Right cardiac atrium (tissue), 5 donors: ENCODE measurements around the gene ATP2A1. TPM values are rescaled to one million over a fixed set of nuclear protein-coding genes. Genes with fewer than 3 reads are reported as not detected.

Source experiments
- ATAC-seq, 2 donors: fragments of 200-7000 bp; cut with Tn5 transposase; one replicate each; pipeline versions ENCODE4 v1.8.0 to v1.9.1; 2020; ENCODE audit warnings: moderate library complexity in 2 of 2, mild to moderate bottlenecking in 1 of 2
- DNase-seq, 3 donors: peaks; one replicate each; pipeline ENCODE4 v3.0.0-alpha.2; 2020
- H3K27ac ChIP-seq: one replicate; pipeline ENCODE4 v1.5.1; 2013; ENCODE audit warnings: mild to moderate bottlenecking, low read length, control low read depth, moderate library complexity
- H3K27me3 ChIP-seq: one replicate; pipeline ENCODE4 v1.6.1; 2013; ENCODE audit not compliant: control insufficient read depth, insufficient read depth
- H3K4me1 ChIP-seq: one replicate; pipeline ENCODE4 v1.6.1; 2013; ENCODE audit warnings: low read length; ENCODE audit not compliant: control insufficient read depth, insufficient read depth
- H3K4me3 ChIP-seq: one replicate; pipeline ENCODE4 v1.5.1; 2013; ENCODE audit warnings: low read length, control low read depth
- H3K9me3 ChIP-seq: one replicate; pipeline ENCODE4 v1.6.1; 2013; ENCODE audit warnings: low read length; ENCODE audit not compliant: control insufficient read depth
- WGBS: extraction: QIAGEN DNeasy Blood & Tissue Kit; methylation state at CpG from one replicate; pipeline ENCODE4 v1.1.7; 2013; 5-methylcytosine and 5-hydroxymethylcytosine counted together
- intact Hi-C, 4 donors: fragments of 100-400 bp; cut with DNase I; formaldehyde crosslinking; loops; one replicate each; pipeline versions ENCODE4 v1.11.0 to v1.14.0; 2022 to 2023
- long read RNA-seq, 4 donors: library from polyadenylated mRNA; unstranded; transcript quantifications; one replicate each; pipeline ENCODE4 v2.0.0, GENCODE V29; 2020 to 2021
- polyA plus RNA-seq: library from polyadenylated mRNA; stranded (reverse); fragments of 200-250 nt; gene quantifications from one replicate; pipeline ENCODE4 v1.2.3, GENCODE V29; 2013
- total RNA-seq, 4 donors: library from RNA; stranded (reverse); fragmentation: NEBNext Ultra II Directional; extraction: Animal tissue kit (Norgen Biotek cat#: 25700); gene quantifications; one replicate each; pipeline ENCODE4 v1.2.1, GENCODE V29; 2021
- donor health status: healthy with polysubstance abuse.
- donor health status: DM: no; HTN: yes; CAD: no.
- donor health status: DM: no; HTN: no; CAD: no.
- donor health status: DM: no; HTN: yes; CAD: no; lungs with severe emphysema.
- donor health status: DM: yes; HTN: yes; CAD: no.

Gene ATP2A1
- under 1 TPM; 0.11 to 0.75 (median 0.58) TPM for total RNA-seq
- polyA plus RNA-seq, result 0.11 TPM
- long read RNA-seq, donor 1, partial matches to known transcripts, result 0 of 1 reads
- long read RNA-seq, donor 1, other reads (novel, unspliced or antisense), result 1 of 1 reads
- long read RNA-seq, donor 2, result 0 reads
- long read RNA-seq, donor 3, result 0 reads
- long read RNA-seq, donor 4, result 0 reads

GRCh38 chr16:28878083-28878926 lies at the start of gene ATP2A1:
TSS of gene ATP2A1 (plus strand) at chr16:28878488. CDS start at chr16:28878672, 184 bp downstream.
- no peak for ATAC-seq
- intact Hi-C loops, result loop anchor here in 2 of 4 donors (10.0 kb wide), 1 partner anchor 66 kb away; no protein-coding TSS in a partner anchor
- peak within 1 kb of the TSS; percentile 73 for H3K4me3 ChIP-seq
- 67% methylated on average over 25 of the region's 25 CpGs for WGBS
- no peak for DNase-seq
- no peak within 1 kb of the TSS for H3K27ac ChIP-seq
- H3K4me1 ChIP-seq, result peaks cover 3% of the 10 kb centered on the region
- H3K9me3 ChIP-seq, result no peaks in the 10 kb centered on the region
- H3K27me3 ChIP-seq, result no peaks in the 10 kb centered on the region

GRCh38 chr16:28829747-28830146 lies 48.5 kb upstream of the ATP2A1 start:
- Histone ChIP-seq H3K4me1 (no peaks in the 10 kb centered on the region), H3K4me3 (no peak overlapping the region), H3K27me3 (no peaks in the 10 kb centered on the region), H3K9me3 (no peaks in the 10 kb centered on the region), H3K27ac (no peak overlapping the region)
- ATAC-seq (no peak), DNase-seq (peak in 1 of 3 donors; percentile 54)
- intact Hi-C loops, result no loop called here
- WGBS, result 94% methylated on average over 13 of the region's 13 CpGs

- WGBS, result 88% methylated on average over 13 of the region's 13 CpGs
- H3K4me3 ChIP-seq, result no peak overlapping the region
- intact Hi-C loops, result no loop called here
- H3K9me3 ChIP-seq, result no peaks in the 10 kb centered on the region
- H3K27ac ChIP-seq, result no peak overlapping the region
- no peak for DNase-seq
- ATAC-seq, result no peak
- H3K4me1 ChIP-seq, result no peaks in the 10 kb centered on the region
- H3K27me3 ChIP-seq, result no peaks in the 10 kb centered on the region
These were observed 47.8 kb upstream of the ATP2A1 start for GRCh38 chr16:28830531-28830930.

- Histone ChIP-seq H3K27me3 (no peaks in the 10 kb centered on the region), H3K4me3 (no peak overlapping the region), H3K4me1 (no peaks in the 10 kb centered on the region), H3K27ac (no peak overlapping the region), H3K9me3 (no peaks in the 10 kb centered on the region)
- intact Hi-C loops, result no loop called here
- WGBS, result 92% methylated on average over 14 of the region's 14 CpGs
- DNase-seq (no peak), ATAC-seq (no peak)
These were observed 43.9 kb upstream of the ATP2A1 start for GRCh38 chr16:28834349-28834748.

- Histone ChIP-seq H3K9me3 (no peaks in the 10 kb centered on the region), H3K4me1 (no peaks in the 10 kb centered on the region), H3K27ac (no peak overlapping the region), H3K27me3 (no peaks in the 10 kb centered on the region), H3K4me3 (no peak overlapping the region)
- no peak for DNase-seq
- WGBS, result 93% methylated on average over 25 of the region's 25 CpGs
- peak; percentile 10 to 14 for ATAC-seq
- intact Hi-C loops, result no loop called here
These were observed 43.1 kb upstream of the ATP2A1 start for GRCh38 chr16:28834873-28835863.

- intact Hi-C loops, result no loop called here
- WGBS, result 94% methylated on average over 25 of the region's 25 CpGs
- no peak overlapping the region for H3K27ac ChIP-seq
- H3K27me3 ChIP-seq, result no peaks in the 10 kb centered on the region
- DNase-seq (no peak), ATAC-seq (peak; percentile 6 to 27)
- no peaks in the 10 kb centered on the region for H3K4me1 ChIP-seq
- H3K4me3 ChIP-seq, result no peak overlapping the region
- H3K9me3 ChIP-seq, result no peaks in the 10 kb centered on the region
These were observed 42.2 kb upstream of the ATP2A1 start for GRCh38 chr16:28835864-28836760.

GRCh38 chr16:28836761-28837064 lies 41.6 kb upstream of the ATP2A1 start:
- intact Hi-C loops, result no loop called here
- DNase-seq (no peak), ATAC-seq (peak in 1 of 2 donors; percentile 4)
- WGBS, result 79% methylated on average over 8 of the region's 8 CpGs
- Histone ChIP-seq H3K4me1 (no peaks in the 10 kb centered on the region), H3K9me3 (no peaks in the 10 kb centered on the region), H3K27ac (no peak overlapping the region), H3K27me3 (no peaks in the 10 kb centered on the region), H3K4me3 (no peak overlapping the region)

GRCh38 chr16:28837672-28838557 lies 40.4 kb upstream of the ATP2A1 start:
- Histone ChIP-seq H3K27me3 (no peaks in the 10 kb centered on the region), H3K4me3 (no peak overlapping the region), H3K4me1 (no peaks in the 10 kb centered on the region), H3K9me3 (no peaks in the 10 kb centered on the region), H3K27ac (no peak overlapping the region)
- DNase-seq (no peak), ATAC-seq (no peak)
- intact Hi-C loops, result no loop called here
- WGBS, result 87% methylated on average over 7 of the region's 7 CpGs

GRCh38 chr16:28838558-28838918 lies 39.8 kb upstream of the ATP2A1 start:
- DNase-seq (no peak), ATAC-seq (no peak)
- WGBS, result 100% methylated on average over 1 of the region's 1 CpG
- H3K4me1 ChIP-seq, result no peaks in the 10 kb centered on the region
- H3K27ac ChIP-seq, result no peak overlapping the region
- intact Hi-C loops, result no loop called here
- H3K27me3 ChIP-seq, result no peaks in the 10 kb centered on the region
- no peak overlapping the region for H3K4me3 ChIP-seq
- no peaks in the 10 kb centered on the region for H3K9me3 ChIP-seq
